Measurements from ENCODE around the gene C19orf38. TPM values are rescaled to one million over a fixed set of nuclear protein-coding genes. Genes with fewer than 3 reads are reported as not detected.
A peak's percentile ranks its signal among the peaks of the same experiment; 100 is the strongest.

Gene C19orf38
- total and polyA plus RNA-seq, 9 of the 15 experiments (the other 6 are each of a cell fraction or from before 2014, with no cell fraction given), result 0.14 to 0.18 TPM; not detected in 7

GRCh38 chr19:10858204-10858828, 10.1 kb downstream of the C19orf38 start (continued):
- TF ChIP-seq REST (IDR thresholded peaks at IDR 0.05; ENCODE audit: borderline replicate concordance) (peak; percentile 62), REST (CRISPR knock-in tag; IDR thresholded peaks at IDR 0.05; ENCODE audit: low read depth) (no peak), MAX (CRISPR knock-in tag; IDR thresholded peaks at IDR 0.05) (0 out of 2 replicates have a peak, but pooled peaks have one; percentile 11), RB1 (IDR thresholded peaks at IDR 0.05; ENCODE audit: low read depth) (peak; percentile 45; the same call in 1 of the 2 replicates), L3MBTL2 (IDR thresholded peaks at IDR 0.05) (no peak), ZNF384 (IDR thresholded peaks at IDR 0.05; ENCODE audit: low read depth, low read length) (peak; percentile 85), NCOA6 (IDR thresholded peaks at IDR 0.05) (no peak), CGGBP1 (CRISPR knock-in tag; IDR thresholded peaks at IDR 0.05) (no peak), IFI16 (CRISPR knock-in tag; IDR thresholded peaks at IDR 0.05) (no peak), XRCC5 (IDR thresholded peaks at IDR 0.05; ENCODE audit: low read depth, low read length) (peak; percentile 84), ZNF23 (CRISPR knock-in tag; IDR thresholded peaks at IDR 0.05) (no peak), ZBTB2 (IDR thresholded peaks at IDR 0.05) (peak; percentile 63; the same call in 1 of the 2 replicates), YBX1 (IDR thresholded peaks at IDR 0.05) (no peak), ADNP (tag; IDR thresholded peaks at IDR 0.05) (peak; percentile 33; the same call in 1 of the 2 replicates), CTCF (IDR thresholded peaks at IDR 0.05 in 2 of 3, conservative IDR thresholded peaks at IDR 0.05 in 1 of 3; ENCODE audit: insufficient read depth in 2 of 3, low read depth in 1 of 3, low read length in 3 of 3) (peak; percentile 87 to 99 (median 89)), ELF2 (CRISPR knock-in tag; IDR thresholded peaks at IDR 0.05) (no peak), FUS (optimal IDR thresholded peaks at IDR 0.05; ENCODE audit: low read depth, low read length) (no peak), ZNF41 (CRISPR knock-in tag; conservative IDR thresholded peaks at IDR 0.05) (no peak)

Data from K562 (cell line).